SKM-1 (cell line): ENCODE data around the gene EFS.
"Not testable (repeated sequence)": the region's sequence is repeated elsewhere in the genome, so short reads cannot be mapped to it uniquely, and the experiment has no call there.

Source experiments
- DNase-seq: peaks from one replicate; lab custom pipeline; 2025; ENCODE audit not compliant: unreplicated experiment; lab: John Stamatoyannopoulos, UW

Gene EFS

GRCh38 chr14:23327947-23328744 is 36.8 kb downstream of the EFS start:
- peak; percentile 12 for DNase-seq

GRCh38 chr14:23326491-23327332 is 38.3 kb downstream of the EFS start:
- no peak for DNase-seq

- DNase-seq = not testable (repeated sequence)
These were observed 39.2 kb downstream of the EFS start for GRCh38 chr14:23325746-23326145.

GRCh38 chr14:23324993-23325392 is 40.0 kb downstream of the EFS start:
- DNase-seq = no peak

GRCh38 chr14:23324455-23324846 is 40.5 kb downstream of the EFS start:
- DNase-seq = no peak

GRCh38 chr14:23323838-23324454 is 41.0 kb downstream of the EFS start:
- DNase-seq = no peak

GRCh38 chr14:23322568-23323517 is 42.1 kb downstream of the EFS start:
- DNase-seq = no peak

- no peak for DNase-seq
These were observed 43.1 kb downstream of the EFS start for GRCh38 chr14:23321572-23322547.

- peak; percentile 87 for DNase-seq
These were observed 44.1 kb downstream of the EFS start, which contains the start of gene PABPN1 for GRCh38 chr14:23320584-23321571. Gene PABPN1, plus strand, starts transcription at chr14:23321457. Its CDS starts 13 bp downstream, at chr14:23321470.

GRCh38 chr14:23319746-23320583 is 45.0 kb downstream of the EFS start:
- no peak for DNase-seq

- DNase-seq = no peak
These were observed 48.7 kb downstream of the EFS start for GRCh38 chr14:23316300-23316699.

GRCh38 chr14:23310546-23310945 is 54.4 kb downstream of the EFS start:
- DNase-seq = no peak

GRCh38 chr14:23308721-23309445 is 56.1 kb downstream of the EFS start:
- no peak for DNase-seq

GRCh38 chr14:23307687-23308644 is 57.0 kb downstream of the EFS start:
- no peak for DNase-seq

GRCh38 chr14:23307146-23307530 is 57.8 kb downstream of the EFS start:
- no peak for DNase-seq
